ENCODE data around the gene KLB.

The KLB gene

DNA sequence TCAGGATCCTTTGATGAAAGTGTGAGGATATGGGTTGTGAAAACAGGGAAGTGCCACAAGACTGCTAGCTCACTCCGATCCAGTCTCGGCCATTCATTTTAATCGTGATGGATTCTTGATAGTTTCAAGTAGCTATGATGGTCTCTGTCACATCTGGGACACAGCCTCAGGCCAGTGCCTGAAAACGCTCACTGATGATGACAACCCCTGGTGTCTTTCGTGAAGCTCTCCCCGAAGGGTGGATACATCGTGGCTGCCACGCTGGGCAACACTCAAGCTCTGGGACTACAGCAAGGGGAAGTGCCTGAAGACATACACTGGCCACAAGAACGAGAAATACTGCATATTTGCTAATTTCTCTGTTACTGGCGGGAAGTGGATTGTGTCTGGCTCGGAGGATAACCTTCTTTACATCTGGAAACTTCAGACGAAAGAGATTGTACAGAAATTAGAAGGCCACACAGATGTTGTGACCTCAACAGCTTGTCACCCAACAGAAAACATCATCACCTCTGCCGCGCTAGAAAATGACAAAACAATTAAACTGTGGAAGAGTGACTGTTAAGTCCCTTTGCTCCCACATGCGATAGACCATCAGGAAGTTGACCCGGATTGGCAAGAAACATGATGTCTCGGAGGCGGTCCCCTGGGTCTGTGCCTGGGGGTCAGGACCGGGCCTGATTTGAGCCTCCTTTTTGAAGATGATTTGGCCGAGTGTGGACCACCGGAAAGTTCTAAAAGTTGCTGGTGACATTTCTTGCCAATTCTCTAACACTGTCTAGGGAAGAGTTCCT lies 74.4 kb downstream of the KLB start:
- H3K36me3 ChIP-seq (ENCODE audit: control insufficient read depth, insufficient read depth, low read length) = no peaks in the 10 kb centered on the region; the same call in 1 of the 2 replicates
- no peaks in the 10 kb centered on the region for H3K9me3 ChIP-seq (ENCODE audit: control insufficient read depth, insufficient read depth, low read length)
- H3K4me3 ChIP-seq (ENCODE audit: low read length) = no peak overlapping the region
- no peaks in the 10 kb centered on the region for H3K27me3 ChIP-seq (ENCODE audit: control insufficient read depth, insufficient read depth, low read length)
- no peaks in the 10 kb centered on the region for H3K4me1 ChIP-seq (ENCODE audit: control insufficient read depth, insufficient read depth, low read length)
- WGBS (ENCODE audit: insufficient coverage, insufficient read length) = no CpG with 5 or more reads among the region's 21 CpGs
- no peak overlapping the region for H3K27ac ChIP-seq (ENCODE audit: low read length)
- no peak for DNase-seq (ENCODE audit: low read depth, low spot score)

DNA sequence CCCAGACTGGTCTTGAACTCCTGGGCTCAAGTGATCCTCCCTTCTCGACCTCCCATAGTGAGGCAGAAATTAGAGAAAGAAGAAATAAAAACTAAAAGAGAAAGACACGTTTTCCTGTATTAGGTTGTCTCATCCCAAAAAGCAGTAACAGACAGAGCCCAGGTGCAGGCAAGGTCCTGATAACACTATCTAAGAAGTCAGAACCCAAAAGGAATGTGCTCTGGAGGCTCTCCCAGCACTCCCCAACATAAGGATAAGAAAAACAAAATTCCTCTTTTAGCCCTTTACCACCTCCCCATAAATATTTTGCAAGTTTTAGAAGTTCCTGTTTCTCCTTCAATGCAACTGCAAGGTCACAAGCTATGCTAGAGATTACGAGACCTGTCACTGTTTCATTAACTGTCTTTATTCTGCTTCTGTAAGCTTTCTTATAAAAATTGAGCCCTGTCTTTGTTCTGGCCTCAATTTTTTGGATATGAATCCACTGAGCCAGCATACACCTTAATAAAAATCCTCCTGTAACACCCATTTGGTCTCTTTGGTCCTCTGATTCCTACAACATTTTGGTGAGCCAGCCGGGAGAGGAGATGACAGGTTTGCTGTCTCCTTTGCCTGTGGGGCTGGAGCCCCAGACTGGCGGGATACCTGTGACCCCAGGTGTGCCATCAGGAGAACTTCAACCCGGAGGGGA lies 78.0 kb downstream of the KLB start:
- no peaks in the 10 kb centered on the region for H3K9me3 ChIP-seq (ENCODE audit: control insufficient read depth, insufficient read depth, low read length)
- H3K36me3 ChIP-seq (ENCODE audit: control insufficient read depth, insufficient read depth, low read length) = no peaks in the 10 kb centered on the region
- no CpG with 5 or more reads among the region's 6 CpGs for WGBS (ENCODE audit: insufficient coverage, insufficient read length)
- DNase-seq (ENCODE audit: low read depth, low spot score) = no peak
- no peaks in the 10 kb centered on the region for H3K4me1 ChIP-seq (ENCODE audit: control insufficient read depth, insufficient read depth, low read length)
- no peak overlapping the region for H3K4me3 ChIP-seq (ENCODE audit: low read length)
- no peaks in the 10 kb centered on the region for H3K27me3 ChIP-seq (ENCODE audit: control insufficient read depth, insufficient read depth, low read length)
- no peak overlapping the region for H3K27ac ChIP-seq (ENCODE audit: low read length)

DNA sequence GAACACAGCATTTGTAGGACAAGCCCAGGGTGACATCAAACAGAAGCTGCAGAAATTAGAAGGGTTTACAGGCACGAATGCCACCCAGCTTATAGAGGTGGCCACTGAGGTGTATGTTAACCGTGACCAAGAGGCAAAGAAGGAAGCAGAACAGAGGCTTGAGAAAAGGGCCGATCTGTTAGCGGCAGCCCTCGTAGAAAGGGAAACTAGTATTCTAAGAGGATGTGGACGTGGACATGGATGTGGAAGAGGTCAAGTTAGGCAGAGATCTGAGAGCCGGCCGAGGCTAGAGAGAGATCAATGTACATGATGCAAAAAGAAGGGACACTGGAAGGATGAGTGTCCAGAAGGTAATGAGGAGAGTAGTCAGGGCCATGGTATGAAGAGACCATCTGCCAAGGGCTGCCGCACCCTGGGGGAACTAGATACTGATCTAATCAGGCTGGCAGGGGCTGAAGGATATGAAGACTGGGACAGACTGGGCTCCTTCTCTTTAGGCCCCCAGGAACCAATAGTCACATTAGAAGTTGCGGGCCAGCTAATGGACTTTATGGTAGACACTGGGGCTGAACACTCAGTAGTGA lies 79.6 kb downstream of the KLB start:
- no peak for DNase-seq (ENCODE audit: low read depth, low spot score)
- WGBS (ENCODE audit: insufficient coverage, insufficient read length) = no CpG with 5 or more reads among the region's 10 CpGs
- Histone ChIP-seq H3K4me3 (ENCODE audit: low read length) (no peak overlapping the region), H3K36me3 (ENCODE audit: control insufficient read depth, insufficient read depth, low read length) (no peaks in the 10 kb centered on the region), H3K9me3 (ENCODE audit: control insufficient read depth, insufficient read depth, low read length) (no peaks in the 10 kb centered on the region), H3K27ac (ENCODE audit: low read length) (no peak overlapping the region), H3K4me1 (ENCODE audit: control insufficient read depth, insufficient read depth, low read length) (no peaks in the 10 kb centered on the region), H3K27me3 (ENCODE audit: control insufficient read depth, insufficient read depth, low read length) (no peaks in the 10 kb centered on the region)

DNA sequence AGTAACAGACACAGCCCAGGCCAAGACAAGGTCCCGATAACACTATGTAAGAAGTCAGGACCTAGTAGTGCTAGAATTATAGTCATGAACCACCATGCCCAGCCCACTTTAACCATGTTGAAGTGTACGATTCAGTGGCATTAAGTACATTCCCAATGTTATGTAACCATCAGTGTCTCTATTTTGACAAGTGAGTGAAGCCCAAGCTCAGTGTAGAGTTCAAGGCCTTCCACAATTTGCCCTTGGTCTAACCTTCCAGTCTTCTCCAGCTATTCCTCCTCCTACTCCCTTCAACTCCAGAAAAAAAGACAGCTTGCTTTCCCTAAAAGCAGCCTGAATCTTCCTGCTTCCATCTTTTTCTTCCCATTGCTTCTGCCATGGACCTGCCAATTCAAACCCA lies 83.6 kb downstream of the KLB start:
- Histone ChIP-seq H3K27me3 (ENCODE audit: control insufficient read depth, insufficient read depth, low read length) (no peaks in the 10 kb centered on the region), H3K4me1 (ENCODE audit: control insufficient read depth, insufficient read depth, low read length) (no peaks in the 10 kb centered on the region), H3K36me3 (ENCODE audit: control insufficient read depth, insufficient read depth, low read length) (no peaks in the 10 kb centered on the region), H3K27ac (ENCODE audit: low read length) (no peak overlapping the region), H3K9me3 (ENCODE audit: control insufficient read depth, insufficient read depth, low read length) (no peaks in the 10 kb centered on the region), H3K4me3 (ENCODE audit: low read length) (no peak overlapping the region)
- WGBS (ENCODE audit: insufficient coverage, insufficient read length) = no CpG with 5 or more reads among the region's 2 CpGs
- no peak for DNase-seq (ENCODE audit: low read depth, low spot score)

DNA sequence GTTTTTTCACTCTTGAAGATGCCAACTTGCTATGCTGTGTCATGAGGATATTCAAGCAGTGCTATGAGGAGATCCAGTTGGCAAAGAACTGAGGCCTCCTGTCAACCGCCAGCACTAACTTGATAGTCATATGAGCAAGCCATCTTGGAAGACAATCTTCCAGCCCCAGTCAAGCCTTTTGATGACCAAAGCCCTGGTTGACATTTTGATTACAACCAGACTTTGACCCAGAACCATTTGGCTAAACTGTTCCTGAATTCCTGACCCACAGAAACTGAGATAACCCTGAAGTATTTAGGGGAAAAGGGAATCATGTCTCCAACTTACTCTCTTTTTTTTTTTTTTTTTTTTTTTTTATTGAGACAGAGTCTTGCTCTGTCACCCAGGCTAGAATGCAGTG lies 87.6 kb downstream of the KLB start:
- WGBS (ENCODE audit: insufficient coverage, insufficient read length) = no CpG with 5 or more reads among the region's 1 CpG
- H3K4me3 ChIP-seq (ENCODE audit: low read length) = no peak overlapping the region
- DNase-seq (ENCODE audit: low read depth, low spot score) = no peak

DNA sequence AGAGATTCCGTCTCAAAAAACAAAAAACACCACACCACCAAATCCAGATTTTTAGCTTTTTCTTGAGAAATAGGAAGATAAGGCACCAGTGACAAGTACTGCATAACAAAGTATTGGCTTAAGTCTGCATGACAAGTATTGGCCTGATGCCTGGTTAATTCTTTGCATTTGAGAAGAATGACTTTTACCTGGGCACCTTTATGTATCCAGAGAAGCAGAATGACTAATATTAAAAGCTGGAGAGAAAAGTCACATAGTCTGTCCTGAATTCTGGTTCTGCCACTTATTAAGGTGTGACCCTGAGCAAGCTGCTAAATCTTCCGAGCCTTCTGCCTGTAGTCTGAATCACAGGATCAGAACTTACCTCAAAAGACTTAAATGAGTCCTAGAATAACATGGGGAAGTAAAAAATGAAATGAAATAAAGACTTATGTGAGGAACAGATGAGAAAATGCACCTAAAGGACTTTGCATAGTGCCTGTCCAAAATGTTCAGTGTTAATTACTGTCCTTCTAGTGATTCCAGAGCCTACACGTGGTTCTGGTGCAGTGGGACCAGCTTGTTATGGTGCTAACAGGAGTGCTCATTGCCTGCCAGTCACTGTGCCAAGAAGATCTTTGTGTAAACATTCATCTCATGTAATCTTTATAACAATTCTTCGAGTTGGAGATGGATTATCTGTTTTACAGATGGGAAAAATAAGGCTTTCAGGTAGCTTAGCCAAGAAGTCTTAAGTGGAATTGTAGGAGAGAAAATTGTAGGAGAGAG lies 88.9 kb downstream of the KLB start:
- no peak for DNase-seq (ENCODE audit: low read depth, low spot score)
- Histone ChIP-seq H3K4me1 (ENCODE audit: control insufficient read depth, insufficient read depth, low read length) (no peaks in the 10 kb centered on the region), H3K27ac (ENCODE audit: low read length) (no peak overlapping the region), H3K4me3 (ENCODE audit: low read length) (no peak overlapping the region), H3K9me3 (ENCODE audit: control insufficient read depth, insufficient read depth, low read length) (no peaks in the 10 kb centered on the region), H3K27me3 (ENCODE audit: control insufficient read depth, insufficient read depth, low read length) (no peaks in the 10 kb centered on the region), H3K36me3 (ENCODE audit: control insufficient read depth, insufficient read depth, low read length) (0 out of 2 replicates have a peak, but pooled peaks cover 2% of the 10 kb centered on the region)
- no CpG with 5 or more reads among the region's 4 CpGs for whole genome bisulfite sequencing (ENCODE audit: insufficient coverage, insufficient read length)

More for the DNA sequence above, 87.6 kb downstream of the KLB start:
- no peak overlapping the region for H3K27ac ChIP-seq (ENCODE audit: low read length)
- no peaks in the 10 kb centered on the region for H3K9me3 ChIP-seq (ENCODE audit: control insufficient read depth, insufficient read depth, low read length)
- H3K4me1 ChIP-seq (ENCODE audit: control insufficient read depth, insufficient read depth, low read length) = no peaks in the 10 kb centered on the region
- no peaks in the 10 kb centered on the region for H3K27me3 ChIP-seq (ENCODE audit: control insufficient read depth, insufficient read depth, low read length)
- 0 out of 2 replicates have a peak, but pooled peaks cover 2% of the 10 kb centered on the region for H3K36me3 ChIP-seq (ENCODE audit: control insufficient read depth, insufficient read depth, low read length)

DNA sequence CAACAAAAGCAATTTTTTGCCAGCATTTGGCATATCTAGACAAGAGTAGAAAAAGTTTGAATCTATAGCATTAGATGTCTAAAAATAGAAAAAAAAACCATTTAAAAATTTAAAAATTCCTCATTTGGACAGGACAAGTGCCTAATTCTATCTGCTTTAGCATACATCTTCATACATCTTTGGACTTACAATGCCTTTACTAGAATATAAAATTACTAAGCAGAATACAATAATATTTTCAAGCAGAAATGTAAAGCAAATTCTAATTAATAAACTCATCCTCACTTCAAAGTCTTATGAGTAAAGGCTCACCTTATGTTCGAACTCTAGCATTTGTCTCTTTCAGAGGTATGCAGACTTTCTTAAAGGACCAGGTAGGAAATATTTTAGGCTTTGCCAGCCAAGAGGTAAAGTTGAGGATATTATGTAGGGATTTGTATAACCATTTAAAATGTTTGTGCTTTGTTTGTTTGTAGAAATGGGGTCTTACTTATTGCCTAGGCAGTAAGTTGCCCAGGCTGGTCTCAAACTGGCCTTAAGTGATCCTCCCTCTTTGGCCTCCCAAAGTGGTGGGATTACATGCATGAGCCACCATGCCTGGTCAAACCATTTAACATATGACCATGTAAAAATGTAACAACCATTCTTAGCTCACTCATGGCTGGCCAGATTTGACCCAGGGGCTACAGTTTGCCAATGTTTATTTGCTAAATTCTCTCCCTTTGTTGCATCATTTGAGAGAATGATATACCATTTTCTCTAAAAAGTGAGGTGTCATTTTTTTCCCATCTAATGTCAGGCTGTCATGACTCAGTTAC lies 91.4 kb downstream of the KLB start:
- H3K4me3 ChIP-seq (ENCODE audit: low read length) = no peak overlapping the region
- no peaks in the 10 kb centered on the region for H3K4me1 ChIP-seq (ENCODE audit: control insufficient read depth, insufficient read depth, low read length)
- H3K27ac ChIP-seq (ENCODE audit: low read length) = no peak overlapping the region
- peaks cover 6% of the 10 kb centered on the region; the same call in 1 of the 2 replicates for H3K36me3 ChIP-seq (ENCODE audit: control insufficient read depth, insufficient read depth, low read length)
- WGBS (ENCODE audit: insufficient coverage, insufficient read length) = no CpG with 5 or more reads among the region's 1 CpG
- H3K27me3 ChIP-seq (ENCODE audit: control insufficient read depth, insufficient read depth, low read length) = no peaks in the 10 kb centered on the region
- DNase-seq (ENCODE audit: low read depth, low spot score) = no peak
- no peaks in the 10 kb centered on the region for H3K9me3 ChIP-seq (ENCODE audit: control insufficient read depth, insufficient read depth, low read length)

DNA sequence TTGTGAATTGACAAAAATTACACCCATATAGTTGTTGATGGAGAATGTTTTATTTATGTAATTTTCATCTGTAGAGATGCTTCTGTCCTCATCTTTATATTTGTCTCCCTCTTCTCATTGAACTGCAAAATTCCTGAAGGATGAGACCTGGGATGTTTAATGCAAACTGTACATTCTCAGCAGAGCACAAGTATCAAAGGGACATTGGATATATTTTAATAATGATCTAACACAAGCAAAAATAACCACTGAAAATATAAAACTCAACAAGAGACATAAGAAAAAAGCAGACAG lies 91.9 kb downstream of the KLB start:
- Histone ChIP-seq H3K27me3 (ENCODE audit: control insufficient read depth, insufficient read depth, low read length) (no peaks in the 10 kb centered on the region), H3K36me3 (ENCODE audit: control insufficient read depth, insufficient read depth, low read length) (peaks cover 10% of the 10 kb centered on the region; the same call in 1 of the 2 replicates), H3K4me3 (ENCODE audit: low read length) (no peak overlapping the region), H3K4me1 (ENCODE audit: control insufficient read depth, insufficient read depth, low read length) (no peaks in the 10 kb centered on the region), H3K27ac (ENCODE audit: low read length) (no peak overlapping the region), H3K9me3 (ENCODE audit: control insufficient read depth, insufficient read depth, low read length) (no peaks in the 10 kb centered on the region)
- DNase-seq (ENCODE audit: low read depth, low spot score) = no peak
